HG02798 (cell line): ENCODE results near the gene TMSB15B.
A peak's percentile ranks its signal among the peaks of the same experiment; 100 is the strongest.
"Not testable (repeated sequence)": the region's sequence is repeated elsewhere in the genome, so short reads cannot be mapped to it uniquely, and the experiment has no call there.

ENCODE experiments used
- ATAC-seq: cut with Tn5 transposase; IDR thresholded peaks from one replicate; pipeline ENCODE4 v1.9.1; 2021; ENCODE audit warnings: mild to moderate bottlenecking; ENCODE audit not compliant: unreplicated experiment, poor library complexity

The TMSB15B gene

GRCh38 chrX:103962411-103963278 lies at the start of gene TMSB15B:
TMSB15B (plus strand) TSS chrX:103962627.
- peak; percentile 92 for ATAC-seq

DNA sequence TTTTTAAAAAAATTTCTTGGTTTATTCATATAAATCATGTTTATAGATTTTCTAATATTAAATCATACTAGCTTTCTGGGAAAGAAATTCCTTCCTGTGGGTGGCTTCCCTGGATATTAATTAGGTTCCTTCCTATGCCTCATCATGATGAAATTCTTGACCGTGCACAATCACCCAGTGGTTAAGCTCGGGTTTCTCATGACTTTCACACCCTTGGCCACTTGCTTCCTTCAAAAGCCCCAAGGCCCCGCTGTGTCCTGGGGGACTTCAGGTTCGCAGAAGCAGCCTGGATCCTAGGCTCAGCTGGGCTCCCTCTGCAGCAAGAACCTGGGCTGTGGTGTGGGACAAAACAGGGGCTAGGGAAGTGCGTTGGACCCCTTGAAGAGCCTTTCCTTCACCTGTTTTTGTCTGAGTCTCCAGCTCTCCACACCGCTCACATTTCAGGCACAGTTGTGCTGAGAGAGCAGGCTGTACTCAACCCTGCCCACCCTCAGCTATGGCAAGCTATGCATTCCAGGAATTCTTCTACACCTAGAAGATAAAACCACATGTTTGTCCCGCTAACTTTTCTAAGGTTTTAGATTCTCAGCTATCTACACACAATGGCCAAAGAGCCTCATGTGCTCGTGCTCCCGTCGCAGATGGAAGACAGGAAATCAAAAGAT lies 48.9 kb upstream of the TMSB15B start:
- no peak for ATAC-seq

DNA sequence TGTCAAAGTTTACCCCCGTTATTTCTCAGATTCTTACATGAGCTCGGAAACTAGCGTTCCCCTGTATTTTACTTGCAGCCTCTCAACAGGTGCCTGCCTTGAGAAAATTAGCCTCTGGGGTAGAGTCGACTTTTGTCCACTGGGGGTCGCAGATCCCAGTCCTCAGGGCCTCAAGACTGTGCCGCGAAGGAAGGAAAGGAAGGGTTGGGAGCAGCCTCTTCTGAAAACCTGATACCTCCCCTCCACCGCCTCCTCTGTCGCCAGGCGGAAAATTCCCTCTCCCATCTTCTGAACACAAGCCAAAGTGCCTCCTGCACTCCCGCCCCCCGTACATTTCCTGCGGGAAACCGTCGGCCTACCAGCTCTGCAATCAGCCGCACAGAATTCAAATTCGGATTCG lies 44.4 kb upstream of the TMSB15B start:
- ATAC-seq = peak; percentile 43

- ATAC-seq = peak; percentile 76
Observed at GRCh38 chrX:103918571-103919269, 43.7 kb upstream of the TMSB15B start.

DNA sequence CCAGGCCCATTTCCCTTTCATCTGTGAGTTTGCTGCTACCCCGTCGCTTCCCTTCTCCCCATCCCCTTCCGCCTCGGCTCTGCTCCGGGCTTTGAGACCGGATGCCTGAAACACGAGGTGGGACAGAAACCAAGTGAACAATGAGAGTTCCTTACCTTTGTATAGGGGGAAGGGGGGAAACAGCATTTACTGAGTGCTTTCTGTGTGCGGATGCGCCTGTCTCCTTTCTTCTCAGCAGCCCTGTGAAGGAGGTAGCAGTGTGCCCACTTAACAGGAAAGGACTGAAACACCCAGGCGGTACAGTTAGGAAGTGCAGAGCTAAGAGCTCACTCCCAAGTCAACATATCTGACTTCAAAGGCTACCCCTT lies 43.2 kb upstream of the TMSB15B start:
- peak; percentile 44 for ATAC-seq

GRCh38 chrX:103920515-103920914 lies 41.9 kb upstream of the TMSB15B start:
- ATAC-seq = peak; percentile 63

DNA sequence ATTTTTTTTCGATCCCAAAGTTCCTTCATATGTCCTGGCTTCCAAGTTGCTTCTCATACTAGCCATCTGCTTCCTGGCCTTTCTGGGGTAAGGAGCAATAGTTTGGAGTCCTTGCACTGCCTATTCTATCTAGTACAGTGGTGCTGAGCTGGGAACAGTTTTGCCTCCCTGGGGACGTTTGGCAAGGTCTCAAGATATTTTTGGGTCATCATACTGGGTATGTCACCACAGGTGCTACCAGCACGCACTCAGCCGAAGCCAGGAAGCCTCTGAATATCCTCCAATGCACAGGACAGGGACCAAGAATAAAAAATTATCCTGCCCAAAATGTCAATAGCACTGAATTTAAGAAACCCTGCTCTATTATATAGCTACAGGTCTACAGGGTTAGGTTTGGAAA lies 35.4 kb upstream of the TMSB15B start:
- ATAC-seq = peak; percentile 65

GRCh38 chrX:103927633-103928032 lies 34.8 kb upstream of the TMSB15B start:
- ATAC-seq = no peak

GRCh38 chrX:103932133-103932532 lies 30.3 kb upstream of the TMSB15B start:
- peak; percentile 79 for ATAC-seq

- ATAC-seq = not testable (repeated sequence)
Observed at GRCh38 chrX:103940257-103940656, 22.2 kb upstream of the TMSB15B start.

DNA sequence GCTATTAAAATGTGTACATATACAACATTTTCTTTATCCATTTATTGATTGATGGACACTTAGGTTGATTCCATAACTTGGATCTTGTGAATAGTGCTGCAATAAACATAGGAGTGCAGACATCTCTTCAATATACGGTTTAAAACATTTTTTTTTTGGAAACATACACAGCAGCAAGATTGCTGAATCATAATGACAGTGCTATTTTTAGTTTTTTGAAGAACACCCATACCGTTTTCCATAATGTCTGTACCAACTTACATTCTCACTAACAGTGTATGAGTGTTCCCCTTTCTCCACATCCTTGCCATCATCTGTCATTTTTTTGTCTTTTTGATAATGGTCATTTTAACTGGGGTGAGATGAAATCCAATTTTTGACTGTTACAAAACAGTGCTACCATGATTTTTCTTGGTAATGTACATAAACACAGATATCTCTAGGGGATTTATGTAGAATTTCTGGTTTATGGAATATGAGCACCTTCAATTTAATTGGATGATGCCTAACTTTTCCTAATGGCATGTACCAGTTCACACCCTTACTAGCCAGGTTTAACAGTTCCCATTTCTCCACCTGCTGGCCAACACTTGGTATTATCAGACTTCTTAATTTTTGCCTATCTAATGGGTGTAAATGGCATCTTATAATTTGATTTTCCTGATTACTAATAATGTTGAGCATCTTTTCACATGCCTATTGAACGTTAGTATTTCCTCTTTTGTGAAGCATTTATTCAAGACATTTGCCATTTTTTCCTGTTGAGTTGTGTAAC lies 21.0 kb upstream of the TMSB15B start:
- peak; percentile 56 for ATAC-seq

- ATAC-seq = no peak
Observed at GRCh38 chrX:103949506-103949905, 12.9 kb upstream of the TMSB15B start.

DNA sequence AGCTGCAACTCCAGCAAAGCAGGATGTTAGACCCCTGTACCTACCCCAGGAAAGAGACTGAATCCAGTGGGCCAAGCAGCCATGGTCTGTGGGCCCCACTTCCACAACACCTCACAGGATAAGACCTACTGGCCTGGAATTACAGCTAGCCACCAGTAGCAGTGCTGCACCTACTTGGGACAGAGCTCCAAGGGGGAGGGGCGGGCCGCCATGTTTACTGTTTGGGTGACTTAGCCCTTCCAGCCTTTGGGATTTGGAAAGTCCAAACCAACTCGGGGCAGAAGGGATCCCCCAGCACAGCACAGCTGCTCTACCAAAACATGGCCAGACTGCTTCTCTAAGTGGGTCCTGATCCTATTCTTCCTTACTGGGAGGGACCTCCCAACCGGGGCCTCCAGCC lies 9.1 kb upstream of the TMSB15B start:
- ATAC-seq = no peak

DNA sequence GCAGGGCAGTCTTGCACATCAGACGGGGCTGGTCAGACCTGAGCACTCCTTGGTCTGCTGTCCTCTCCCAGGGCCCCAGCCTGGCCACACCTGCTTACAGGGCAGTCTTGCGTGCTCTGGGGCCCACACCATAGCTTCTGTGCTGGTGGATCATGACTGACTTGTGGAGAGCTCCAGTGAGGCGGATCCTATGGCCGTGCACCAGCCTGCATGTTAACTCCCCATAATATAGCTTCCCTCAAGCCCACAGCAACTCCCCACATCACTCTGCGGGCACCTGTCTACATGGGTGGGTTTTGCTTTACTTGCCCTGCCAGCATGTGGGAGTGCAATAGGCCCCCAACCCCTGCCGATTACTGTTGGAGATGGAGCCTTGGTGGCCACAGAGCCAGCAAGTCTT lies 8.2 kb upstream of the TMSB15B start:
- ATAC-seq = no peak

- ATAC-seq = not testable (repeated sequence)
Observed at GRCh38 chrX:103960599-103960998, 1.8 kb upstream of the TMSB15B start.

DNA sequence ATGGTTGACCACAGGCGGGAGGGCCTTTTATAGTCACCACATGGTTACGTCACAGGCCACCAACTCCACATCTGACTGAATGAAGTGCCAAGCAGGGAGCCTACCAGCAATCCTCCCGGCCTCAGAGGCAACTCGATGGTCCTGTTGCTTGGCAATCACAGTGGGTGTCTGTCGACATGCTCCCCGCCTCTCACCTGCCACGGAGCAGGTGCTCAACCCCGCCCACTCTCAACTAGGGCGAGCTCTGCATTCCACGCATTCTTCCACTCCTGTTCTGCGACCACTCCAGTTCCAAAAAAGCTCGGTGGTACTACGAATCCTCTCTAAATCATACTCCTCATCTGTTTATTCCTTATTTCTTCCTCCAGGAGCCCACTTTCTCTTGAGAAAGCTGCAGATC lies 21.1 kb downstream of the TMSB15B start:
- not testable (repeated sequence) for ATAC-seq

- ATAC-seq = peak; percentile 72
Observed at GRCh38 chrX:103999234-103999633, 36.8 kb downstream of the TMSB15B start.

DNA sequence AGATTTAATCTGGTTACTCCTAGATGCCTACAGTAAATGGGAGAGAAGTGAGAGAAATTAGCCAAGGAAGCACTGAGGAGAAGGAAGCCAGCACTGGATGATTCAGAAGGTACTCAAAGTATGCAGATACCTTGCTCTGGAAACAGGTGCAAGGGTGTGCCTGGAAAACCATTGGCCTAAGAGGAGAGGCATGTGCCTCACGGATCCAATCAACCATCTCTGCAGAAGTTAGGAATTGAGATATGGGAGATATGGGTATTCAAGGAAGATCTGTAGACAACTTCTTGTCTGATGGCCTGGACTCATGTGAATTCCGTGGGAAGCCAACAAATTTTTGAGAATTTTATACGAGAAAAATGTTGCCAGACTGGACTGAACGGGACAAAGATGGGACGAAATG lies 46.4 kb downstream of the TMSB15B start:
- no peak for ATAC-seq

DNA sequence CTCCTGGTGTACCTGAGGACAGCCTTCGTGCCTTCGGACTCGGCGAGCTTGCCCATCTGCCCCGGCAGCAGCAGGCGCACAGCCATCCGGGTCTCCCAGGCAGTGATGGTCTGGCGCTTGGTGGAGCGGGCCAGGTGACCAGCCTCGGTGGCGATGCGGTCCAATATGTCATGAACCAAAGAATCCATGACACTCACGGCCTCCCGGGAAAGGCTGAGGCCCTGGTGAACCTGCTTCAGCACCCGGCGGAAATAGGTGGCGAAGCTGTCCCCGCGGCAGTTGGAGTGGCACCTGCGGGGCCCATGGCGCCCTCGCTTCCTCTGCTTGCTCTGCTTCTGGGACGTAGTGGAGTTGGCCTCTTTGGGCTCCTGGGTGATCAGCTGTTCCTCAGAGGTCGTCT lies 50.7 kb downstream of the TMSB15B start:
- ATAC-seq = no peak

GRCh38 chrX:104013606-104014005 lies 51.2 kb downstream of the TMSB15B start, which contains the start of gene H2BW1:
H2BW1 (minus strand) TSS chrX:104013708; CDS start chrX:104013576, 132 bp downstream.
- ATAC-seq = no peak
